Stimulated activated CD8-positive, alpha-beta memory T cell treated with anti-CD3 and anti-CD28 coated beads, Interleukin-15, amount 100 ng/mL, for 48 hours (primary cell): ENCODE data around the gene FLRT1.

Experiments used
- DNase-seq, 2 donors: peaks; one replicate each; pipeline ENCODE4 v3.0.0-alpha.2; 2020; ENCODE audit warnings: low read depth in 2 of 2

The FLRT1 gene

DNA sequence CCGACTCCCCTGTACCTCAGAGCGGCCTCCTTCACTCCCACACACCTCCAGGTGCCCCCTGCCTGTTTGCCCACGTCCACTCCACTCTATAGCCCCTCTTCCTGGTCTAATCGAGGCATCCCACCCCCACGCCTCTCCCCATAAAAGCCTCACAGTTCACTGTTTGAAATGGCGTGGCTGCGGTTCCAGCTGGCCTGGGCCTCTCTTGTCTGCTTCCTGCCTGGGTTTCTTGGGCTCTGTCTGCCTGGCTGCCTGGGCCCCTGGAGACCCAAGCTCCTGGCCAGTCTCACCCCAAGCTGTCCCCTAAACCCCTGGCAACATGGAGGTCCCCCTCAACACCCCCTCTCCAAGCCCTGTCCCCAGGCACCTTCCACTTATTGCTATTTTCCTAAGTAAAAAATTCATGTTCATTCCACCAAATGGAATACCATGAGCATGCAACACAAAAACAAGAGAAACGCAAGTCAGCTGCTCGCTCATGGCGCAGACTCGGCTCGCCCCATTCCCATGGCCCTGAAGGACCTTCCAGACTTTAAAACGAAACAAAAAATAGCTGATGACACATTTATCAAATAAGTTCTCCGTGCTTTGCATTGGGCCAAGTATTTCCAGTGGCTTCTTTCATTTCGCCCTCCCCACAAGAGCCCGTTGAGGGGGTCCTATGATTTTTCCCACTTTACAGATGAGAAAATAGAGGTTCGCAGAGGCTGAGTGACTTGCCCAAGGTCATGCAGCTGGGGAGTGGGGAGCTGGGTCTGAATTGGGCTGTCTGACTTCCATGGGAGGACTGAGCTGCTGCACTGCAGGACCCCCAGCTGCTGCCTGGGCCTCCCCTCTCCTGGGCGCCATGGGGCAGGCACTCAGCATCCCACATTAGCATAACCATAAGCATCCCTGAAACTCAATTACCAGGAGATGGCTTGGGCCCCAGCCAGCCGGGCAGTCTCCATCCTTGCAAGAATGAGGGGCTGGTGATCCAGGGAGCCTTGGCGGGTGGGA lies 11.7 kb upstream of the FLRT1 start:
- no peak for DNase-seq

GRCh38 chr11:64025205-64025604 lies 10.5 kb upstream of the FLRT1 start:
- DNase-seq: no peak

DNA sequence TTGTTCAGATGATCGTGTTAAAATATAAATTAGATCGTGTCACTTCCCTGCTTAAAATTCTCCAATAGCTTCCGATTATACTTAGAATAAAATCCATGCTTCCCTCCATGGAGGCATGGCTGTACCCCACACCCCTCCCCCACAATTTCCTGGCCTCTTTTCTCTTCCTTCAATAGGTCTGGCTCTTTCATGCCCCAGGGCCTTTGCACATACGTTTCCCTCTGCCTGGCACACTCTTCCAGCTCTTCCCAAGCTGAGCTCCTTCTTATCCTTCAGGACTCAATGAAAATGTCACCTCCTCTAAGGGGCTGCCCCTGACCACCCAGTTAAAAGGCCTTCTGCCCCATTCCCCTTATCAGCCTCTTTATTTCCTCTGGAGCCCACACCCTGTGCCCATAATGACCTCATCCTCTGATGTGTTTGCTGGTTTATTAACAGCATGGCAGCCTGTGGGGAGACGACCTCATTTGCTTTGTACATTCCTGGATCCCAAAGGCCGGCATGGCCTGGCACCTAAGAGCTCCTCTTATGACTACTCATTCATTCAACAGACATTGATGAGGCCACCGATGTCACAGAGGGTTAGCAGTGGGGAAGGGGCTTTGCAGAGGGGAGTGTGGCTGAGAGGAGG lies 9.0 kb upstream of the FLRT1 start:
- DNase-seq: no peak

GRCh38 chr11:64027651-64028397 lies 7.9 kb upstream of the FLRT1 start:
- DNase-seq: no peak

GRCh38 chr11:64028398-64029115 lies 7.2 kb upstream of the FLRT1 start:
- no peak for DNase-seq

DNA sequence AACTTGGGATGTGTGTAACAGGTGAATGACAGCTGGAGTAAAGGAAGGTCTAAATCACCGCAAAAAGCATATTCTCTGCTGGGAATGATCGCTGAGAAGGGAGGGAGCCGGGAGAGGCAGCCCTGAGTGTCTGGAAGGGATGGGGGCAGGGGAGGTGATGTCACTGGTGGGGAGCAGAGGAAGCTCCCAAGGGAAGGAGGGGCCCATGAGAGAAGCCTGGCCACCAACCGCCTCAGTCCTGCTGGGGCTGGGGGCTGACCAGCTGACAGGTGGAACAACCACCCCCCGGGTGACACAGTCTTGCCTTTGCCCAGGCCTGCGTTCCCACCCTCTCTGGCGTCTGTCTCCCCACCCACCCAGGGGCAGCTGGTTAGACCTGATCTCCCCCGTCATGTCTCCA lies 6.0 kb upstream of the FLRT1 start:
- no peak for DNase-seq

- no peak for DNase-seq
Observed at GRCh38 chr11:64031001-64031400, 4.7 kb upstream of the FLRT1 start.

DNA sequence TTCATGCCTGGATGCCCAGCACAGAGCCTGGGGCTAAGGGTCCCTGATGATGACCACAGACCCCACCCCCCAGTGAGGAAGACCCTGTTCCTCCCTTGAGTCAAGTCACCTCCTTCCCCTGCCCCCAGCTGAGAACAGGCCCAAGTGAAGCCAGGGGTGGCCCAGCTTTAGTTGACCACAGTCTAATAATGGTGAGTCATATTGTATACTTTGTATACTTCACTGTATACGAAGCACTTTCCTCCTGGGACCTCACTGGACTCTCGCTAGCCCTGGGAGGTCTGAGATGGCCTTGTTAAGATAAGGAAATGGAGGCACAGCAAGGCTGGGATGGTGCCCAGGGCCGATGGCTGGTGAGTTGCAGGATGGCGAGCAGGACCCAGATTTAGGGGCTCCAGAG lies 3.7 kb upstream of the FLRT1 start:
- no peak for DNase-seq

DNA sequence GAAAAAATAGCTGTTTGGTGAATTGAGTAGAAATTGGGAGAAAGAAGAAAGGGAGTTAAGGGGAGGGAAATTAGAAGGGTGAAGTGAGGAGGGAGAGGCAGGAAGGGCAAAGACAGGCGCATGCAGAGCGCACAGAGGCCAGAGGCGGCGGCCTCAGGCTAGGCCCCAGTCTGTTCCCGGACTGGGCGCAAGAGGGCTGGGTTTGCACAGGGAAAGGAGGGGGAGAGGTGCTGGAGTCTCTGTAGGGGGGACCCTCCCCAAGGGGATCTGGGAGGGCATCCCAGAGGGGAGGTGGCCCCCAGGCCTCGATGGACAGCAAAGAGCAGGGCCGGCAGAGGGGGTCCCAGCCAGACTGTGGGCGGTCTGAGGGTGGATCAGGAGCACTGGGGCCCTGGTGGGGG lies 1.3 kb upstream of the FLRT1 start:
- no peak for DNase-seq

- DNase-seq: no peak
Observed at GRCh38 chr11:64035081-64035524, 628 bp upstream of the FLRT1 start.

- DNase-seq: no peak
Observed at GRCh38 chr11:64036087-64037026, 626 bp downstream of the FLRT1 start.

DNA sequence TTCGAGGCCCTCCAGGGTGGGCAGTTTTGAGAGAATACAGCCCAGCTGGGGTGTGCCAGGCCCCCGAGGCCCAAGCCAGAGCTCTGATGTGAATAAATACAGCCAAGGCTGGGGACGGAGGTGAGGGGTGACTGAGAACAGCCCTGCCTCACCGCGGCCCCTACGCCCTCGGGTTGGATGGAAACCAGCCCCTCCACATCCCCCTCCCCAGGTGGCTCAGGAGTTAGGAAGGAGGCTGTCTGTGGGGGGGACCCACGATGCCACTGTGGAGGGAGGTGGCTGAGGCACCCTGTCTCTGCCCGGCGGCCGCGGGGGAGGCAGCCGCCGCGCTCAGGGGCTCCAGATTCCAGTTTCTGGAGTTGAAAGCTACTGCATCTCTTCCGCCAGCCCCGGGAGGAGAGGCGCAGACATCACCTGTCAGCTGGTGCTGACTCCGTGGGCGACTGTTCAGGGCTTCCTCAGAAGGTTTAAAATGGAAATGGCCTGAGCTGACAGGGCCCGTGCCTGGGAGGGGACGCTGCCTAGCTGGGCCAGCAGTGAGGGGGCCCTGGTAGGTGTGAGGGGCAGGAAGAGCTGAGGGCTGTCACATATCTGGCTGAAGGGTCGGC lies 1.4 kb downstream of the FLRT1 start:
- no peak for DNase-seq

DNA sequence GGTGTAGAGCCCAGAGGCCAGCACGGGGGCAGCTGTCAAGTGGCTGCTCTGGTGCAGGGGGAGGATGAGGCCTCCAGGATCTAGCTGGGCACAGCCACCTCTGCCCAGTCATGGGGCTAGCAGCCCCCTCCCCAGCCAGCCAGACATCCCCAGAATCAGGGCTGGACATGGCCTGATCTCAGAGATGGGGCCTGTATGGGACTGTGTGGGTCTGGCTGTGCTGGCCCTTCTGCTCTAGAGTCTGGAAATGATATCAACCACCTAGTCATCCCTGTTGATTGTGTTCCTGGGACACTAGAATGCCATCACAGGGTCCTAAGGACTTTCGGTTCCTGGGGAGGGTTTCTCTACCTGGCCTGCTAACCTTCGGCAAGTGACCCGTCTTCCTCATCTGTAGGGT lies 2.8 kb downstream of the FLRT1 start:
- no peak for DNase-seq

GRCh38 chr11:64039012-64039665 lies 3.4 kb downstream of the FLRT1 start:
- DNase-seq: no peak

DNA sequence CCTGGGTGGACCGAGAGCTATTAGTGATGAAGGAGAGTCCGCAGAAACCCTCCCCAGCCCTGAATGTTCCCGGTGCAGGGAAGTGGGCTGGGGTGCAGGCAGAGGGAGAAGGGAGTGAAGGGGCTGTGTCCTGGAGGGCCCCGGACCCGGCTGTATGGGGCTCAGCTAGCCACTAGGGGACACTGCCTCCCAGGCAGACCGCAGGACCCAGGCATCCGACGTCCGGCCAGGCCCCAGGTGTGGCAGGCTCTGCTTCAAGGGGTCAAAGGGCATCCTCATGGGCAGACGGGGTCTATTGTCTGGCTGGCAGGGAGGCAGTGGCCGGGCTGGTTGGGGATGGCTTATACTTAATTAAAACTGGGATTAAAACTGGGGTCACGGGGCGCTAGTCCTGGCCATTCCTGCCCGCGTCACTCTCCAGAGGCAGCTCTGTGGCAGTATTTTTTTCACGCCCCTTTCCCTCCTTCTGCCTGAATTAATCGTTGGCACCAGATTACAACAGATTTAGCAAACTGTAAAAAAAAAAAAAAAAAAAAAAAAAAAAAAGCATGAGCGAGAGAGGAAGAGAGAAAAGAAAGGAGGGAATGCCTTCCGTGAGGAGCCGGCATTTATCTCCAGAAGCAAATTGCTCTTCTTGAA lies 5.1 kb downstream of the FLRT1 start:
- DNase-seq: no peak

DNA sequence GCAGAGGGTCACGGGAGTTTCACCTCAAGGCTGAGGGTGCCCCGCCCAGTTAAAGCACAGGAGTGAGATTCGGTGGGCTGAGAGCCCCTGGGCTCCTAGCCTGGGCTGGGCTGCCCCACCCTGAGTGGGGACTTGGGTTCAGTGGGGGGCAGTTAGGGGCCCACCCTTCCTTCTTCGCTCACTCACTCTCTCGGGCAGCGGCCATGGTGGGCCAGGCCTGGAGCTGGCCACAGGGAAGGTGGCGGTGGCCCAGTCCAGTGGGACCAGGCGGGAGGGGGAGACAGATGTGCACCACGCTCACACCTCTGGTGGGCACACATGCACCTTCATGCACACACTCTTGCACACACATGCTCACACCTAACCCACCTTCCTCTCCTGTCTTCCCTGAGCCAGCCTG lies 6.1 kb downstream of the FLRT1 start:
- DNase-seq: no peak

- DNase-seq: no peak
Observed at GRCh38 chr11:64042301-64042700, 6.6 kb downstream of the FLRT1 start.

DNA sequence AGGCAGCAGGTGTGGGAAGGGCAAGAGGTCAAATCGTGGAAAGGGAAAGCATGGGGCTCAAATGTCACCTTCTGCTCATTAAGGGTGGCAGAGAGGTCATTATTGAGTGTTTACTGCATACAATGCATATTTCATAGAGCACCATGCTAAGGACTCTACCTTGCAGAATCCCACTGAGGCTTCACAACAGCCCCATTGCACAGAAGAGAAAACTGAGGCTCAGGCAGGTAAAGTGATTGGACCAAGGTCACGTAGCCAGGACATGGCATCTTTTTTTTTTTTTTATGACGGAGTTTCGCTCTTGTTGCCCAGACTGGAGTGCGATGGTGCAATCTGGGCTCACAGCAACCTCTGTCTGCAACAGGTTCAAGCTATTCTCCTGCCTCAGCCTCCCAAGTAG lies 7.8 kb downstream of the FLRT1 start:
- no peak for DNase-seq

GRCh38 chr11:64044730-64045393 lies 9.1 kb downstream of the FLRT1 start:
- DNase-seq: no peak
